Suprapubic skin (tissue), 4 donors: ENCODE results near the gene CCR5.

Source experiments
- CTCF ChIP-seq, 2 donors: fragments of 200-600 bp in 1 of 2; fragments of 450-650 bp in 1 of 2; sonication (generic) in 1 of 2; IDR thresholded peaks; one replicate each; pipeline ENCODE4 v1.5.1; 2016 to 2019; ENCODE audit warnings: antibody characterized with exemption in 2 of 2, mild to moderate bottlenecking in 1 of 2, moderate library complexity in 1 of 2
- EP300 ChIP-seq: sonication (generic); formaldehyde crosslinking; IDR thresholded peaks from one replicate; pipeline ENCODE4 v1.6.1; 2017; ENCODE audit warnings: antibody characterized with exemption
- POLR2A ChIP-seq, 2 donors: fragments of 450-650 bp; IDR thresholded peaks; one replicate each; pipeline ENCODE4 v1.6.1; 2017; ENCODE audit warnings: antibody characterized with exemption in 2 of 2, mild to moderate bottlenecking in 2 of 2, moderate library complexity in 2 of 2
- POLR2AphosphoS5 ChIP-seq, 3 donors: sonication (generic); formaldehyde crosslinking; IDR thresholded peaks; one replicate each; pipeline ENCODE4 v1.6.1; 2017; ENCODE audit warnings: antibody characterized with exemption in 3 of 3

DNA sequence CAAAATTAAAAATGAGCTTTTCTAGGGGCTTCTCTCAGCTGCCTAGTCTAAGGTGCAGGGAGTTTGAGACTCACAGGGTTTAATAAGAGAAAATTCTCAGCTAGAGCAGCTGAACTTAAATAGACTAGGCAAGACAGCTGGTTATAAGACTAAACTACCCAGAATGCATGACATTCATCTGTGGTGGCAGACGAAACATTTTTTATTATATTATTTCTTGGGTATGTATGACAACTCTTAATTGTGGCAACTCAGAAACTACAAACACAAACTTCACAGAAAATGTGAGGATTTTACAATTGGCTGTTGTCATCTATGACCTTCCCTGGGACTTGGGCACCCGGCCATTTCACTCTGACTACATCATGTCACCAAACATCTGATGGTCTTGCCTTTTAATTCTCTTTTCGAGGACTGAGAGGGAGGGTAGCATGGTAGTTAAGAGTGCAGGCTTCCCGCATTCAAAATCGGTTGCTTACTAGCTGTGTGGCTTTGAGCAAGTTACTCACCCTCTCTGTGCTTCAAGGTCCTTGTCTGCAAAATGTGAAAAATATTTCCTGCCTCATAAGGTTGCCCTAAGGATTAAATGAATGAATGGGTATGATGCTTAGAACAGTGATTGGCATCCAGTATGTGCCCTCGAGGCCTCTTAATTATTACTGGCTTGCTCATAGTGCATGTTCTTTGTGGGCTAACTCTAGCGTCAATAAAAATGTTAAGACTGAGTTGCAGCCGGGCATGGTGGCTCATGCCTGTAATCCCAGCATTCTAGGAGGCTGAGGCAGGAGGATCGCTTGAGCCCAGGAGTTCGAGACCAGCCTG lies 984 bp downstream of the CCR5 start:
- TF ChIP-seq CTCF (IDR thresholded peaks at IDR 0.05) (no peak), EP300 (no peak), POLR2AphosphoS5 (IDR thresholded peaks at IDR 0.05) (no peak), POLR2A (IDR thresholded peaks at IDR 0.05) (no peak)
